Measurements from ENCODE around the gene VIM. TPM values are rescaled to one million over a fixed set of nuclear protein-coding genes. Genes with fewer than 3 reads are reported as not detected.

The VIM gene
- total and polyA plus RNA-seq, 12 donors: 200 to 1,377 (median 723) TPM

DNA sequence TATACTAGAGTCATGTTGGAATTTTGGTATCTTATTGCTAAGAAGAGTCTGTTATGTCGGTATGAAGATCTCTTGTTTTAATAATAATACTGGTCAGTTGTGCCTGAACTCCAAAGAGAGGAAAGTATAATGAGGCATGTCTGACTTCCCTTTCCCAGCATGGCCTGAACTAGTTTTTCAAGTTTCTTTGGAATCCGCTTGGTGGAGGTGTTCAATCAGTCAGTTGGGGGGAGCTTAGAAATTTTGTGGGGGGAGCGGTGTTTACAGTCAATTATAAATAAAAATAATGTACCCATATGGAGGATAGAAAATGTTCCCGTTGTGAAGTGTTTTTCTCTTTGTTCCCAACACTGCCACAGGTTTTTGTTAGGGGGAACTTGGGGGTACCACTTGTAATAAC is 25.0 kb upstream of the VIM start:
- intact Hi-C loops (cut with DNase I): no loop called here

GRCh38 chr10:17203416-17203815 is 24.6 kb upstream of the VIM start:
- no peak for DNase-seq
- H3K27me3 ChIP-seq: no peaks in the 10 kb centered on the region
- H3K9me3 ChIP-seq (replicated peaks in 1 of 3): no peaks in the 10 kb centered on the region
- no peak overlapping the region for H3K27ac ChIP-seq
- H3K36me3 ChIP-seq (replicated peaks in 1 of 2): no peaks in the 10 kb centered on the region
- H3K4me1 ChIP-seq (replicated peaks in 1 of 2): peaks cover 4 to 12% of the 10 kb centered on the region in 2 donors
- no peak for TF ChIP-seq POLR2A (IDR thresholded peaks at IDR 0.05)
- TF ChIP-seq, protein P1, sequence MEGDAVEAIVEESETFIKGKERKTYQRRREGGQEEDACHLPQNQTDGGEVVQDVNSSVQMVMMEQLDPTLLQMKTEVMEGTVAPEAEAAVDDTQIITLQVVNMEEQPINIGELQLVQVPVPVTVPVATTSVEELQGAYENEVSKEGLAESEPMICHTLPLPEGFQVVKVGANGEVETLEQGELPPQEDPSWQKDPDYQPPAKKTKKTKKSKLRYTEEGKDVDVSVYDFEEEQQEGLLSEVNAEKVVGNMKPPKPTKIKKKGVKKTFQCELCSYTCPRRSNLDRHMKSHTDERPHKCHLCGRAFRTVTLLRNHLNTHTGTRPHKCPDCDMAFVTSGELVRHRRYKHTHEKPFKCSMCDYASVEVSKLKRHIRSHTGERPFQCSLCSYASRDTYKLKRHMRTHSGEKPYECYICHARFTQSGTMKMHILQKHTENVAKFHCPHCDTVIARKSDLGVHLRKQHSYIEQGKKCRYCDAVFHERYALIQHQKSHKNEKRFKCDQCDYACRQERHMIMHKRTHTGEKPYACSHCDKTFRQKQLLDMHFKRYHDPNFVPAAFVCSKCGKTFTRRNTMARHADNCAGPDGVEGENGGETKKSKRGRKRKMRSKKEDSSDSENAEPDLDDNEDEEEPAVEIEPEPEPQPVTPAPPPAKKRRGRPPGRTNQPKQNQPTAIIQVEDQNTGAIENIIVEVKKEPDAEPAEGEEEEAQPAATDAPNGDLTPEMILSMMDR (IDR thresholded peaks at IDR 0.05): no peak
- 18 to 30% (median 22%) methylated on average over 3 of the region's 3 CpGs for WGBS, 4 donors
- intact Hi-C loops (cut with DNase I): no loop called here
- H3K4me3 ChIP-seq: no peak overlapping the region

More for the DNA sequence above, 25.0 kb upstream of the VIM start:
- H3K27me3 ChIP-seq: no peaks in the 10 kb centered on the region
- 90 to 96% (median 93%) methylated on average over 4 of the region's 4 CpGs for WGBS, 4 donors
- H3K4me3 ChIP-seq: no peak overlapping the region
- H3K4me1 ChIP-seq (replicated peaks in 1 of 2): peaks cover 4 to 12% of the 10 kb centered on the region in 2 donors
- H3K9me3 ChIP-seq (replicated peaks in 1 of 3): no peaks in the 10 kb centered on the region
- H3K27ac ChIP-seq: no peak overlapping the region
- DNase-seq: no peak
- no peaks in the 10 kb centered on the region for H3K36me3 ChIP-seq (replicated peaks in 1 of 2)
- no peak for TF ChIP-seq POLR2A (IDR thresholded peaks at IDR 0.05)

DNA sequence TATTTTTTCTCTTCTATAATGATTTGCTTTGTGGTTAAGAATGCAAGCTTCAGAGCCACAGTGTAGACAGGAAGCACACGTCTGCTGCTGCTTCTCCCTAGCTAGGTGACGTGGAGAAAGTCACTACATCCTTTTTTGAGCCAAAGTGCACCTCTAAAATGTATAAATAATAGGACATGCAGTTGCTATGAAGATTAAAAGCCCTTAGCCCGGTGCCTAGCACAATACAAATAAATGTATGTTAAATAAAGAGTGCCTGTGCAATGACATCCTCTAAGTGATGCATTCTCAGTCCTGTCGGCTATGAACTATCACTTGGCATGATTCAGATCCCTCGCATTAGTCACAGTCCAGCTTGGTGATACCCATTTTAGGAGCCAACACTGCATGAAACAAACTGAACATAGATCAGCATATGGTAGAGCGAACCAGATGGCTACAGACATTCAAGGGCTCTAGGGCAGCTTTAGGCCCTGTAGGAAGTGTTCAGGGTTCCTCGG is 21.8 kb upstream of the VIM start:
- TF ChIP-seq POLR2A (IDR thresholded peaks at IDR 0.05): no peak
- TF ChIP-seq, protein P1 (IDR thresholded peaks at IDR 0.05): no peak
- Histone ChIP-seq H3K36me3 (replicated peaks in 1 of 2) (no peaks in the 10 kb centered on the region), H3K27ac (no peak overlapping the region), H3K4me1 (replicated peaks in 1 of 2) (no peaks in the 10 kb centered on the region), H3K4me3 (no peak overlapping the region), H3K9me3 (replicated peaks in 1 of 3) (no peaks in the 10 kb centered on the region), H3K27me3 (no peaks in the 10 kb centered on the region)
- intact Hi-C loops (cut with DNase I): no loop called here
- DNase-seq: no peak
- 66 to 71% (median 67%) methylated on average over 7 of the region's 7 CpGs for WGBS, 4 donors

GRCh38 chr10:17208476-17208875 is 19.6 kb upstream of the VIM start:
- Histone ChIP-seq H3K27me3 (no peaks in the 10 kb centered on the region), H3K4me1 (replicated peaks in 1 of 2) (no peaks in the 10 kb centered on the region), H3K9me3 (replicated peaks in 1 of 3) (no peaks in the 10 kb centered on the region), H3K27ac (no peak overlapping the region), H3K36me3 (replicated peaks in 1 of 2) (no peaks in the 10 kb centered on the region), H3K4me3 (no peak overlapping the region)
- intact Hi-C loops (cut with DNase I): no loop called here
- TF ChIP-seq POLR2A (IDR thresholded peaks at IDR 0.05): no peak
- TF ChIP-seq, protein P1 (IDR thresholded peaks at IDR 0.05): no peak
- DNase-seq: no peak

DNA sequence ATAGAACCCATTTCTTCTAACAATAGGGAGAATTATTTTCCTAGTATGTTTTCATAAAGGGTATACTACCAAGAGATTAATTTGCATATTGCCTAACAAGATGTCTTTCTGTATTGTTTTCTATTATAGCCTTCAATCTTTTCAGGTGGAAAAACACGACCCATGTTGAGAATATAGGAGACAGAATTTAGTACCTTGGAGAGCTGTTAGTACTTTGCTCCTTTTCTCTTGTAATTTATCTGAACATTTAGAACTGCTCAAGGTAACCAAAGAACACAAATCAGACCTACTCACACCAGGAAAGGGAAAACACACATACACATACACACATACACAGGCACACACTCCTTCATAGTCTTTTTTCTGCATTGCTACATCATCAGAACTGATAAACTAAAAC is 18.7 kb upstream of the VIM start:
- WGBS, 4 donors: 74 to 89% (median 81%) methylated on average over 1 of the region's 1 CpG
- no peak for DNase-seq
- intact Hi-C loops (cut with DNase I): no loop called here
- H3K4me1 ChIP-seq (replicated peaks in 1 of 2): no peaks in the 10 kb centered on the region
- no peaks in the 10 kb centered on the region for H3K36me3 ChIP-seq (replicated peaks in 1 of 2)
- no peaks in the 10 kb centered on the region for H3K9me3 ChIP-seq (replicated peaks in 1 of 3)
- TF ChIP-seq, protein P1 (IDR thresholded peaks at IDR 0.05): no peak
- TF ChIP-seq POLR2A (IDR thresholded peaks at IDR 0.05): no peak
- no peak overlapping the region for H3K27ac ChIP-seq
- H3K4me3 ChIP-seq: no peak overlapping the region
- no peaks in the 10 kb centered on the region for H3K27me3 ChIP-seq

All from adrenal gland (tissue), 12 donors.